ENCODE data around the gene TAF4B.
"Not testable (repeated sequence)": the region's sequence is repeated elsewhere in the genome, so short reads cannot be mapped to it uniquely, and the experiment has no call there.

TAF4B gene

GRCh38 chr18:26242392-26242791 is 16.1 kb downstream of the TAF4B start:
- DNase-seq = not testable (repeated sequence)

- DNase-seq = not testable (repeated sequence)
These were observed 19.2 kb downstream of the TAF4B start for GRCh38 chr18:26245434-26245833.

GRCh38 chr18:26252411-26252810 is 26.2 kb downstream of the TAF4B start:
- no peak for DNase-seq

GRCh38 chr18:26254808-26255207 is 28.6 kb downstream of the TAF4B start:
- not testable (repeated sequence) for DNase-seq

GRCh38 chr18:26255695-26256622 is 29.7 kb downstream of the TAF4B start:
- DNase-seq = no peak

DNA sequence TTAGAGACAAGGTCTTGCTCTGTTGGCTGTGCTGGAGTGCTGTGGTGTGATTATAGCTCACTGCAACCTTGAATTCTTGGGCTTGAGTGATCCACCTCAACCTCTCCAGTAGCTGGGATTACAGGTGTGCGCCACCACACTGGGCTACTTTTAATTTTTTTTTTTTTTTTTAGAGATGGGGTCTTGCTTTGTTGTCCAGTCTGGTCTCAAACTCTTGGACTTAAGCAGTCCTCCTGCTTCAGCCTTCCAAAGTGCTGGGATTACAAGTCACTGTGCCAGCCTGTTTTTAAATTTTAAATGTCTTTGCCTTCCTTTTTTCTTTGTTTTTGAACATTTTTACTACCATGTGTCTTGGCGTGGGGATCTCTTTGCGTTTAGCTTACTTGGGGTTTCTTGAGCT is 32.5 kb downstream of the TAF4B start:
- DNase-seq = no peak

DNA sequence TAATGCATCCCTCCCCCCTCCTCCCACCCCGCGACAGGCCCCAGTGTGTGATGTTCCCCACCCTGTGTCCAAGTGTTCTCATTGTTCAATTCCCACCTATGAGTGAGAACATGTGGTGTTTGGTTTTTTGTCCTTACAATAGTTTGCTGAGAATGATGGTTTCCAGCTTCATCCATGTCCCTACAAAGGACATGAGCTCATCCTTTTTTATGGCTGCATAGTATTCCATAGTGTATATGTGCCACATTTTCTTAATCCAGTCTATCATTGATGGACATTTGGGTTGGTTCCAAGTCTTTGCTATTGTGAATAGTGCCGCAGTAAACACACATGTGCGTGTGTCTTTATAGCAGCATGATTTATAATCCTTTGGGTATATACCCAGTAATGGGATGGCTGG is 33.2 kb downstream of the TAF4B start:
- not testable (repeated sequence) for DNase-seq

DNA sequence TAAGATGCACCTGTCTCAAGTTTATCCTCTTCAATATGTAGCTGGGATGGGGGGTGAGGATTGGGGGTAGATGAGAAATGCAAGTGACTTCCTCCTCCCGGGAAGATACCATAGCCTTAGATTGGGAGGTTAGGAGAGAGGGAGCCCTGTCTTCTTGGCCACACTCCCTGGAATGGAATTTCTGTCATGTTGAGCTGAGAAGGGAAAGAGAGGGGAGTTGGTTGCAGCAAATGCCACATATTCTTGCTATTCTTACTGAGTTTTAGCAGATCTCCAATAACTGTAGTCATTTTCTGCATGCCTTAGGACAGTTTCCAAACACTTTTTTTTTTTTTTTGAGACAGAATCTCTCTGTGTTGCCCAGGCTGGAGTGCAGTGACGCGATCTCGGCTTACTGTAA is 35.9 kb downstream of the TAF4B start:
- DNase-seq = no peak

- DNase-seq = no peak
These were observed 41.2 kb downstream of the TAF4B start for GRCh38 chr18:26267357-26267930.

DNA sequence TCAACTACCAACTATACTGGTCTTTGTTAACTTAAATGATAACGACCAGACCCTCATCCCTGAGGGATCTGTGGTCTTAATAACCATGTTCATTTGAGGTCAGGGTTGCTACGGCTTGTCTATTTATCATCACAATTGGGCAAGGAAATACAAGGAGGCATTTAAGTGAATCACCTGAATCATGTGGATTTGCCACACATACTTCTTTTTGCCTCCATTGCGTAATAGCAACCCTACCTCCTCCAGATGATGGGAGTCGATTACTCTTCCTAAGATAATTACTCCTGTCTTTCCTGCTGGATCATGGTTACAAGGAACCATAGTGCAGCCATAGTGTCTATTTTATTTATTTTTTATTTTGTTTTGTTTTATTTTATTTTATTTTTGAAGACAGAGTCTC is 42.2 kb downstream of the TAF4B start:
- no peak for DNase-seq

- no peak for DNase-seq
These were observed 45.8 kb downstream of the TAF4B start for GRCh38 chr18:26271917-26272549.

DNA sequence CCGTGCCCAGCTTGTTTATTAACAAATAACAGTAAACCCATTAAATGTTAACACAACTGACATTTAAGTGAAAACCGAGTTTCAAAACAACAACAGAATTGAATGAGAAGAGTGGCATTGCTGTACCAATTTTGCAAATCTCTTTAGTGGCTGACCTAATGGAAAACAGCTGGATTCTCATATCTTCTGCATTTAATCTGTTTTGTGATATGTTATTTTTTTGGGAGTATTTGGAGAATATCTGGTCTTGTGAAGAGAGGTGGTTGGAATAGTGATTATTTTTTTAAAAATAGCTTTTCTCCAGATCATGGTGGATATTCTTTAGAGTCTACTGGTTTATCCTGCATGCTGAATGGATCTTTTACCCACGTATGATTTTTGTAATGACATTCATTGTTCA is 51.1 kb downstream of the TAF4B start:
- DNase-seq = no peak

- no peak for DNase-seq
These were observed 53.2 kb downstream of the TAF4B start for GRCh38 chr18:26279428-26279827.

DNA sequence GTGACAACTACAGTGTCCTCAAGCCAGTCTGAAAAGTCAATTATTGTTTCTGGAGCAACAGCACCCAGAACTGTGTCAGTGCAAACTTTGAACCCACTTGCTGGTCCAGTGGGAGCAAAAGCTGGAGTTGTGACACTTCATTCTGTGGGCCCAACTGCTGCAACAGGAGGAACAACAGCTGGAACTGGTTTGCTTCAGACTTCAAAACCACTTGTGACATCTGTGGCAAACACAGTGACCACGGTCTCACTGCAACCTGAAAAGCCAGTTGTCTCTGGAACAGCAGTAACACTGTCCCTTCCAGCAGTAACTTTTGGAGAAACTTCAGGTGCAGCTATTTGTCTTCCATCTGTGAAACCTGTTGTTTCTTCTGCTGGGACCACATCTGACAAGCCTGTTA is 59.8 kb downstream of the TAF4B start:
- DNase-seq = no peak

GRCh38 chr18:26287644-26288043 is 61.4 kb downstream of the TAF4B start:
- DNase-seq = no peak

DNA sequence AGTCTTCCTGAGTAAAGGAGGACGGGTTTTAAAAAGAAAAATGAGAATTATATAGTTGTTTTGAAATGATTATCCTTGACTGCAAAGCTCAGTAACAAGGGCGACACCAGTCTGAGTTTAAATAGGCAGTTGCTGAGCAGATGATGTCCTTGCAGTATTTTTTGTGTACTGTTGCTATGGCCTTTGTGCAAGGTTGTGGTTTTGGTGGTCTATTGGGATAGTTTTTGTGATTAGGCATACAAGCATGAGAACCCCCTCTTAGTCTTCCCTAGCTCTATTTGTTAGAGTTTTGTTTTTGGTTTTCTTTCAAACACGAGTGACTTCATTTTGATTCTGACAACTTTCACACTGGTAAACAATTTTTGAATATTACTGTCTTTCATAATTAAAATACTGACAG is 64.1 kb downstream of the TAF4B start:
- no peak for DNase-seq

DNA sequence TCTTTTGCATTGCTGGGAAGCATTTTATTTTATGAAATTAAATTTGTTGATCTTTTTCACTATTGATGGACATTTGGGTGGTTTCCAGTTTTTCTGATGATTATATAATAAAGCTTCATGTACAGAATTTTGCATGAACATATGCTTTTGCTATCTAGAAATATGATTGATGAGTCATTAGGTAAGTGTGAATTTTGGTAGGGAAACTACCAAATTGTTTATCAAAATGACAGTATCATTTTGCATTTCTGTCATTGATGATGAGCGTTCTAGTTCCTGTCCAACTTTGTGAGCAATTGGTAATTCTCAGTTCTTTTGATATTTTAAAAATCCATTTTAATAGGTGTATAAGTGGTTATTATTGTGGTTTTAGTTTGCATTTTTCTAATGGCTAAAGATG is 67.7 kb downstream of the TAF4B start:
- no peak for DNase-seq

GRCh38 chr18:26298107-26298506 is 71.9 kb downstream of the TAF4B start:
- no peak for DNase-seq

GRCh38 chr18:26301681-26302080 is 75.4 kb downstream of the TAF4B start:
- DNase-seq = no peak

DNA sequence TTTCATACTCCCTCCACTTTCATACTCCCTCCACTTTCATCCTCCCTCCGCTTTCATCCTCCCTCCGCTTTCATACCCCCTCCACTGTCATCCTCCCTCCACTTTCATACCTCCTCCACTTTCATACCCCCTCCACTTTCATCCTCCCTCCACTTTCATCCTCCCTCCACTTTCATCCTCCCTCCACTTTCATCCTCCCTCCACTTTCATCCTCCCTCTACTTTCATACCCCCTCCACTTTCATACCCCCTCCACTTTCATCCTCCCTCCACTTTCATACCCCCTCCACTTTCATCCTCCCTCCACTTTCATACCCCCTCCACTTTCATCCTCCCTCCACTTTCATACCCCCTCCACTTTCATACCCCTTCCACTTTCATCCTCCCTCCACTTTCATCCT is 77.0 kb downstream of the TAF4B start:
- DNase-seq = not testable (repeated sequence)

DNA sequence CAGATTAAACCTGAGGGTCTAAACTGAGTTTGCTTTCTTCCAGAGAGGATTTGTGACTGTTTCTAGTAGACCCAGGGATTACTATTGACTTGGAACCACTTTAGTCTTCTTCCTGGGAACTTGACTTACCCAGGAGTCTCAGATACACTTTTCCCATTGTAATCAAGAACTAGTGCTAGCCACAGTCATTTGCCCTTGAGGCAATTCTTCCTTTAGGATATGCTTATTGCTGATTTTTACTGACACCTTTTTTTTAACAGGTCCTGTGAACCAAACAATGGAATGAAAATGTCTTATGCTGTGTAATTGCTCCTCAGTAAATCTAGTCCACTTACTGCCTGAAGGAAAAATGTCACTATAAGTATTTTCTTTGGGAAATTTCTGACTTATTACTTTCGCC is 78.3 kb downstream of the TAF4B start:
- no peak for DNase-seq

- DNase-seq = no peak
These were observed 81.0 kb downstream of the TAF4B start for GRCh38 chr18:26307161-26307773.

- no peak for DNase-seq
These were observed 83.0 kb downstream of the TAF4B start for GRCh38 chr18:26309281-26309680.

DNA sequence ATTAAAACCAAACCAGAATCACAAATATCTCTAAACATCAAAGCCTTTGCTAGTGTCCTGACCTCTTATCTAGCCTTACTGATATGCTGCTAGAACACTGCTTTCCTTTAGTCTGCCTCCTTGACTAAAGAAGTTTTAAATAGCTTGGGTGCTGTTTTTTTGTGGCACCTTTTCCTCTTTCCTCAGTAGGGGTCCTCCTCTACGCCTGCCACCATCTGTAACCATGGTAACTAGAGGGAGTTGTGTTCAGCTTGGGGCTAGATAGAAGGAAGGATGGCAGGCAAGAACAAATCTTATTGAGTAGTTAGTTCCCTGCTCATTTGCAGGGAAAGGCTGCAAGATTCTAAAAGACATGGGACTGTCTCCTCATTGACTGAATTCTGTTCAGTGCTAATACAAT is 86.0 kb downstream of the TAF4B start:
- no peak for DNase-seq

All from activated naive CD4-positive, alpha-beta T cell treated with anti-CD3 and anti-CD28 coated beads, Interleukin-2, amount 50 U/mL, for 16 hours (primary cell).